NCI-H128 (cell line): Measurements from ENCODE around the gene GSAP.
"Not testable (repeated sequence)": the region's sequence is repeated elsewhere in the genome, so short reads cannot be mapped to it uniquely, and the experiment has no call there.

Source experiments
- DNase-seq: peaks from one replicate; lab custom pipeline; 2025; ENCODE audit not compliant: unreplicated experiment; lab: John Stamatoyannopoulos, UW

The GSAP gene

DNA sequence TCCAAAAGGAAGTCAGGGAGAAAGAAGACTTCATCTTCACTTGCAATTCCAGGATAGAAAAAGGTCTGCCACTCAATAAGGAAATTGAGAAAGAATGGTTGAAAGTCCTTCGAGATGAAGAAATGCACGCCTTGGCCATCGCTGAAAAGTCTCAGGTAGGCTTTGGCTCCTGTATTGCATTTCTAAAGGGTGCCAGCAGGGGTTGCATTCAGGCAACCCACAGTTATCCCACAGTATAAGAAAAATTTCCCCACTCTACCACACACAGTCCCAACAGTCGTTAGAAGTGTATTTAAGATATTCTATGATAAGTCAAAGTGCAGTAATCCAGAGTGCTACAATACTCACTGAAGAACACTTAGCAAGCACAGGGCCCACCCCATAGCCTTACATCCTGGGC, 123.1 kb downstream of the GSAP start:
- DNase-seq = no peak

DNA sequence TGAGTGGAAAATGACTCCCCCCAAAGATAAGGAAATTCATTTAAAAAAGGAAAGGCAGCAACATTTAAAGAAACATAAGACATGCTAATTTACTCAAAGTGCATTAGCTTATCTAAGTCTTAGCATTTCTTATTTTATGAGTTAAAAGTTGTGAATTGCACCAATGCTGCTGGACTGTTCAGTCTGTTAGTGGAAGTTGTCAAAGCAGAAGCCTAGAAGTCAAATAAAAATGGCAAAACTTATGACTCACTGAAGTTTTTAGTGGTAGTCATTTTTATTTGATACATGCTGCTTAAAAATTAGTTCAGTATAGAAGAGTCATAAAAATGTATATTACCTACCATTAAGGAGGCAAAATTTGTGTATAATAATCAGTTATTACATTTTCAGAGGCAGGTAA, 125.7 kb downstream of the GSAP start:
- DNase-seq = no peak

DNA sequence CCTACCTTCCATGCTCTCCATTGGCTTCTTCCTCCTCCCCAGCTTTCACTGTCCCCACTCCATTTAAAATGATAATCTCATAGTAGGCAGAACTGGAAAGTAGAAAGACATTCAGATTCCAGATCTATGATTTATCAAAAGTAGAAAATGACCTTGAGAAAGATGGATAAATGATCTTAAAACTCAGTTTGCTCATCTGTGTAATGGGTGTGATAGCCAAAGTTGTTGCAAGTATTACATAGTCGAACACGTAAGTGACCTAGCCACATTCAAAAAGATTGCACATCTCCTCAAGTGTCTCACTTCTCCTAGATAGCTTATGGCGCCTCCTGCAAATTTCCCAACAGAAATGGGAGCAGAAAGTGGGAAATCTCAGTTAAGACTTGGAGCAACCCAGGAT, 126.8 kb downstream of the GSAP start:
- DNase-seq = no peak

DNA sequence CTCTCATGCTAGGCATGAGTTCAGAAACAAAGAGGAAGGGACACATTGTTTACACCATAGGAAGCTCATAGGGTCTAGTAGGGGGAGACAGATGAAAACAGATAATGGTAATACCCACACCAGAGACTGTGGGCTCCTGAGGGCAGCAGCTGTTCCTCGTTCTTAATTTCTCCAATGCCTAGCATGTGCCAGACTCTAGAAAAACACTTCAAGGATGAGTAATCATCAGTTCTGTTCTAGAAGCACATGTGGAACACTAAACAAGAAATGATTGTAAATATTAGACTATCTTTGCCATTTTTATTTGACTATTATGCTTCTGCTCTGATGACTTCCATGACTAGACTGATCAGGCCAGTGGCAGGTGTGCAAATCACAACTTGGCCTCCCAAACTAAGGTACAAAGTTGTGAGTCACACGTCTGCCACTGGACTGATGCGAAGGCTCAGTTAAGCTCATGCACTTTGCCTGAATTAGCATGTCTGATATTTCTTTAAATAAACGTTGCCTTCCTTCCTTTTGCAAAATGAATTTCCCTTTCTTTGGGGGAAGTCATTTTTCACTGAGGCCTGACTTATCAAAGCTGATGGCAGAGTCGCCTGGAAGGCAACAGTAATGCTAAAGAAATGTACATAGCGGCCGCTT, 127.4 kb downstream of the GSAP start:
- DNase-seq = no peak

DNA sequence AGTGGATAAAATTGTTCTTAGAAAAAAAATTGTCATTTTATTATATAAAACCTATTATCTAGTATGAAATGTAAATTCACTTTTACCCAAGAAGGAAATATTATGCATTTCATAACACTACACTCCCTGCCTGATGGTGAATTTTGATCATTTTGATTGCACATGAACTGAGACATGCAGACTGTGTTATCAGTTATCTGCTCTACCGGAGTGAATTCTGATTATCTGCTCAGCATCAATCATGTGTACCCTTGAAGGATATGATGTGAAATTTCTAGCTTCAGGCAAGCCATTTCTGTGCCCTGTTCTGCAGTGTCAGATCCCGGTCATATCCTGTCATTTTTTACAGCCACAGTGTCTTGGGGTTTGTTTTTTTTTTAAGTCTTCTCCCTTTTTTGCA, 131.5 kb downstream of the GSAP start:
- DNase-seq = no peak

DNA sequence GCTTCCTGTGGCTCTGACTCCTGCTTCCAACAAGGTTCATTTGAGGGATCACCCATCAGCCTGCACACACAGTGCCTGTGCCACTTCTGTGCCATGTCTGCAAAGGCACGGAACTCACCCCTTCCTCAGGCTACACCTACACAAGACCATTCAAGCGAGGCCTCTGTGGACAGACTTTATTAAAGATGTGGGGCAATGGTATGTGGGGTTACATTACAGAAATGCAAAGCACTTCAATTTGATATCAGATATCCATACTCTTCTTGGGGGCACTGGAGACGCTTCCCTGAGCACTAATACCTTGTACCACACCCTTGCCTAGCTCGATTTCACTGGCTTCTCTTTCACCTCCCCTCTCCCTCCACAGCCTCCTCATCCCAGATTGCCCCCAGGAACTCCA, 132.1 kb downstream of the GSAP start:
- DNase-seq = no peak

DNA sequence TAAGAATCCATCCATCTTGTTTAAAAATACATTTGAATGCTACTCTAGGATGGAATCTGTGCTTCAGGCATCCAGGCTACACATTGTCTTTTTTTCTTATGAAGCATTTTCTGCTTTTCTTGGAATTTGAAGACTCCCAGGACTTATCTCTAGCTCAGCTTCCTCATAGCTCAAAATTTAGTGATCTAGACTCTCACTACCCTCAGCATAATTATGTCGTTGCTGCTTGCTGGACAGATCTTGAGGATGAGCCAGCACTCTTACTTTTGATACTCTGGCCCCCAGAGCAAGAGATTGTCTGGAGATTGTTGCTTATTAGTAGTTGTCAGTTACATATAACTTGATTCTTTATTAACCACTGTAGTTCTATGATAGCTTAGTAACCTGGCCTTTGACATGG, 133.3 kb downstream of the GSAP start:
- no peak for DNase-seq

DNA sequence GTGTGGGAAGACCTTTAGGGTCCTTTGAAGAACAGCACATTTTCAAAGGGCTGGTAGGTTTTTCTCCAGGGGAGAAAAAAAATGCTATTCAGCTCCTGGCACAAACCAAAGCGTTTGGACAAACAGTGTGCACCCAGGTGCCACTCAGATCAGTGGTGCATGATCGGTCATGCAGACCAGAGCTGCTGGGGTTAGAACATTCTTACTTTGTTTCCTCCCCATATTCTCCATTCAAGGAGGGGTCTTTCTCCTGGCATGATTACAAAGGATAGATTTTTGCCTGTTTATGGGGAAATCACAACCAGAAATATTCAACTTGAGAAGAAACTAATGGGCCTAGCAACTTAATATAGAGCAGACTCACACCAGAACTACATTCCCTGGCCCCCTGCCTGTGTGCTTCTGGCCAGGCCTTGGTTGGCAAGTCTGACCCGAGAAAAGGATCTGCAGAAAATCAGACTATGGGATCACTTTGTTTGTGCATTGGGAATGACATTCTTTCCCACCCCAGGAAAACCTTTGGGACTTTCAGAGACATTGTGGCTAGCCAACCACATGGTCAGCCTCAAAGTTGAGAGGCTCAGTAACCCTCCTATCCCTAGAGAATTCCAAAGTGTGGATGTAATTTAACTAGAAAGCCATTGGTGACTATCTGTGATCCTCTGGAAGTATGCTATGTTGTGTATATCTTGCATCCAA, 134.2 kb downstream of the GSAP start:
- no peak for DNase-seq

DNA sequence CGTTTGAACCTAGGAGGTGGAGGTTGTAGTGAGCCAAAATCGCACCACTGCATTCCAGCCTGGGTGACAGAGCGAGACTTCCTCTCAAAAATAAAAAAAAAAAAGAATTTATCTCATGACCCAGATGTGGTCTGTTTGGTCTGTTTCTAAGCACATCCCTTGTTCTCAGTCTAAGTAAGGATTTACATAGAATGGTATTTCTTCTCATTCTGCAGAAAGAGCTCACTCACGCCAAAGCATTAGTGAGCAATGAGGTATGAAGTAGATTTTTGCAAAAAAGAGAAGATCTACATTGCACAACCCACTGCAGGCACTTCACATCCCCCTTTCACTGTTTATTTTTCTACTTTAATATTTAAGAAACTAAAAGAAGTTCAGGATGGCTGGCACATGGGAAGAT, 140.0 kb downstream of the GSAP start:
- DNase-seq = no peak

DNA sequence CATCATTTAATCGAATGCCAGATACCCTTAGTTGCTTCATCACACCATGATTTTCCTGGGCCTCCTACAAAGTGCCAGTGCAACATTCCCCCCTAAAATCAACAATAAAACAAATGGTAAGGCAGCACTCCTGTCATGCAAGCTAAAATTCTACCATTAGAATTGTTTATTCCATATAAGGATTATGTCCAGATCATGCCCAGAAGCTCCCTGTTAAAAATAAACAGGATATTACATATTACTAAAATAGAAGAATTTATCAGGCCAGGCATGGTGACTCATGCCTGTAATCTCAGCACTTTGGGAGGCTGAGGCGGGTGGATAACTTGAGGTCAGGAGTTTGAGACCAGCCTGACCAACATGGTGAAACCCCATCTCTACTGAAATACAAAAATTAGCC, 140.5 kb downstream of the GSAP start:
- DNase-seq = not testable (repeated sequence)

DNA sequence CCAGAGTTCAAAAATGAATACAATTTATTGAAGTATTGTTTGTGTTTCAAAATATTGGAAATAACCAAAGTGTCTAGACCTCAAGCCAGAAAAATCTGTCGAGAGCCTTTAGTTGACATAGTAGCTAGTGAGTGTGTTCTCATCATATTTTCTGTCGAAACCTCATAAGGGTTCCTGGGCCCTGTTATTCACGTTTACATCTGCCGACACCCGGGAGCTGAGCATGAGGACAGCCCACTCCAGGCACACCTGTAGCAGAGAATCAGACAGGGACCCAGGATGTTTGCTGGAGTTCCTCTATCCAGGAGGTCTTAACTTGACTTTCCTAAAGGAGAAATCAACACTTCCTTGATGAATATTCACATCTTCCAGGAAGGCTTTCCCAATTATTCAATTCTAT, 144.4 kb downstream of the GSAP start:
- no peak for DNase-seq

DNA sequence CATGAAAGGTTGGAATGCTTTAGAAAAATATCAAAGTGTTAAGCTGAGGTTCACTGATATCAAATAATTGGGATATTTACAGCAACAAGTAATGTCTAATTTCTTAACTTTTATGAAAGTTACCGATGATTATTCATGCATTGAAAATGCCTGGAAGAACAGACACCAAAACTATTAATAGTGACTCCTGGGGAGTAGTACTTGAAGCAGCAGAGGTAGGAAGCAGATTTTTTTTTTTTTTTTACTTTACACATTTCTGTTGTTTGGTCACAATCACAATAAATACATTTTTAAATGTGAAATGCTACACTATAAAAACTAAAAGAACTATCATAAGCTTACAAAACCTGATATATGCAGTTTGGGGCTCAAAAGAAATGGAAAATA, 146.1 kb downstream of the GSAP start:
- DNase-seq = no peak

DNA sequence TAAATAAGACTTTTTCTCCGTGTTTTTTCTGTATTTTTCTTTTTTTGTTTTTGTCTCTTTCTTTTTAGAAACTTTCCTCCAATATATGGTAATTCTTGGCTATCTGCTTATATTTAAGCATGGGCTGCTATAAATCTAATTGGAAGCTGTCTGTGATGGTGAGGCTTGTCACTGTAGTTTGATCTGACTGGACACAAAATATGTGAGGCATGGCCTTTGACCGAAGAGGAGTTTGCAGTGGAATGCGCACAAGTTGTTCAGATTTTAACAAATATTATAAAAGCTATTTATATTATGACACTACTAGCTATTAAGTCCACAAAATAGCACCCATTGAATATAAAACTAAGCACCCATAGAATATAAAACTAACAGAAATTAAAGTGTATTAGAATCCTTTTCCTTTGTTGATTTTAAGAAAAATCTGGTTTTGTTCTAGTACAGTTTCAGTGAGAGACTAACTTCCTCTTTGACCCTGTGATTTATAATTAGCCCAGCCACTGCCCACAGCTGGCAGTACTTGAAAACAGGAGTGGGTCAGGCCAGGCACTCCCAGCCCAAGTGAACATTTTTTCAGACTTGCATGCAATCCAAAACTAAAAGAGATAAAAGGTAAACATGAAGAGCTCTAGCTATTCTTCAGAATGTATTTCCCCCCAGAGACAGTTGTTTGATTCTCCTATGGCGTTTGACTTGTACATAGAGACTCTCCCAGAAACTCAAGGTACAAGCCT, 146.6 kb downstream of the GSAP start:
- DNase-seq = no peak

DNA sequence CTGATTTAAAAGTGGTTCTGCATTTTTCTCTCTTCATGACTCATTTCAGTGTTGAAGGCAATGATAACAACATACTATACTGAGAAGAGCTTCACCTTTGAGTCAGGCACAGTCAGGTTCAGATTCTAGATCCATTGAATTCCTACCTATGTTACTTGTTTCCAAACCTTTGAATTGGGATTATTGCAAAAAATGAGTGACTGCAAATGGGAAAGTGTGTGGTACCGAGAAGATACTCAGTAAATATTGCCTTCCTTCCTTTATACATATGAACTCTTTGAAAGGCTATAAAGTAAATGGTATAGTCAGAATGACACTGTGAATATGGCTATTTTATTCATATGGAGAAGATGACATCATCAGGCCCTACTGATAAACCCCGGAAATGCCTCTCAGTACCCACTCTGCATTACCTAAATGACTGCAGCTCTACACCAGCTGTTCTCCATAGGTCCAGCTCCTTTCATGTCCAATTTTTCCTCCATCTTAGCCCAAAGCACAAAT, 149.8 kb downstream of the GSAP start:
- no peak for DNase-seq

DNA sequence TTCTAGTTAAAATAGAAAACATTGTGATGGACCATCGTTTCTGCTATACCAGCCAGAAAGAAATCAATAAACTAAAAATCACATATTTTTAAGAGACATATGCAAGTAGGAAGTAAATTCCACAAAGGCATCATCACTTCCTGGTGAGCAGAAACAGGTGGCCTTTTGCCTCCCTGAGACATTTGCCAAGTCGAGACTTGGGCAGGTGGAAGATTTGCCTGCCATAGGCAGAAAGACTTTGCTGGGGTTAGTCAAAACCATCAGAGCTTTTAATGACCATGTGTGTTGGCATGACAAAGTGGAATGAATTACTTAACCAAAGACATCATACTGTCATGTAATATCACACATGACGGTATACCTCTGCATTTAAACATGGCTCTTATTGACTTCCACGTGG, 150.5 kb downstream of the GSAP start:
- no peak for DNase-seq

DNA sequence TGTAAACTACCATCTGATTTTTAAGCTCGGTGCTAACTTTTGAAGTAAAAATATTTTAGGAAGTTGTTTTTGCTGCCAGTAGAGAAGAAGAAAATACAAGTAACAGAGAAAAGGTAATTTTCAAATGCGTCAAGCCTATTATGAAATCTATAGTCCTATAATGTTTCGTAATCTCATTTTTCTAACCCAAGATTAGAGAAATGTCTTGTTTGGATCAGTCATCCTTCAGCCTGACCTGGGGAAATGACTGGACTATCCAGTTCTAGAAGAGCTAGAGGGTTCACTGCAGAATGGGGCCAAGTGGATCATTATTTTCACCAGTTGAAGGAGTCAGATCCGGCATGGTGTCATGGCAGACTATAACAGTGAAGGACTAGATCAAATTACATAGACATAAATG, 153.8 kb downstream of the GSAP start:
- DNase-seq = no peak
